GM19043 (cell line): ENCODE data around the gene CD7.
"Not testable (repeated sequence)": the region's sequence is repeated elsewhere in the genome, so short reads cannot be mapped to it uniquely, and the experiment has no call there.

Experiments used
- ATAC-seq: cut with Tn5 transposase; IDR thresholded peaks from one replicate; pipeline ENCODE4 v1.9.1; 2021; ENCODE audit warnings: low read depth; ENCODE audit not compliant: unreplicated experiment

Gene CD7

GRCh38 chr17:82317394-82318168 lies at the start of gene CD7:
TSS of gene CD7 (minus strand) at chr17:82317608. CDS start at chr17:82317495, 113 bp downstream.
- no peak for ATAC-seq

GRCh38 chr17:82366749-82367148 lies 49.3 kb upstream of the CD7 start:
- no peak for ATAC-seq

- ATAC-seq, result no peak
Observed at GRCh38 chr17:82365606-82366295, 48.3 kb upstream of the CD7 start.

- ATAC-seq, result no peak
Observed at GRCh38 chr17:82361885-82362633, 44.7 kb upstream of the CD7 start.

- not testable (repeated sequence) for ATAC-seq
Observed at GRCh38 chr17:82359451-82360074, 42.2 kb upstream of the CD7 start.

- ATAC-seq, result no peak
Observed at GRCh38 chr17:82358465-82359350, 41.3 kb upstream of the CD7 start, which contains the start of gene TEX19. TSS of gene TEX19 (plus strand) at chr17:82359247. CDS start at chr17:82362151, 2,904 bp downstream.

- ATAC-seq, result no peak
Observed at GRCh38 chr17:82357394-82357793, 40.0 kb upstream of the CD7 start.

GRCh38 chr17:82356845-82357355 lies 39.5 kb upstream of the CD7 start:
- ATAC-seq, result no peak

- no peak for ATAC-seq
Observed at GRCh38 chr17:82355770-82356427, 38.5 kb upstream of the CD7 start.

GRCh38 chr17:82354804-82355308 lies 37.4 kb upstream of the CD7 start:
- no peak for ATAC-seq

- ATAC-seq, result no peak
Observed at GRCh38 chr17:82353484-82353883, 36.1 kb upstream of the CD7 start.

- ATAC-seq, result no peak
Observed at GRCh38 chr17:82351713-82352488, 34.5 kb upstream of the CD7 start.

- no peak for ATAC-seq
Observed at GRCh38 chr17:82351254-82351712, 33.9 kb upstream of the CD7 start.

GRCh38 chr17:82350182-82351030 lies 33.0 kb upstream of the CD7 start:
- ATAC-seq, result no peak

GRCh38 chr17:82349287-82349701 lies 31.9 kb upstream of the CD7 start:
- no peak for ATAC-seq

GRCh38 chr17:82348866-82349265 lies 31.5 kb upstream of the CD7 start:
- ATAC-seq, result no peak

- no peak for ATAC-seq
Observed at GRCh38 chr17:82348434-82348833, 31.0 kb upstream of the CD7 start.
